CD14-positive monocyte (primary cell): Measurements from ENCODE around the gene CEBPB. TPM values are rescaled to one million over a fixed set of nuclear protein-coding genes. Genes with fewer than 3 reads are reported as not detected.
A peak's percentile ranks its signal among the peaks of the same experiment; 100 is the strongest.

Source experiments
- DNase-seq, 3 donors: peaks; one replicate each; pipeline ENCODE4 v3.0.0-alpha.2; 2011 to 2022
- H2AFZ ChIP-seq: 2 replicates; pipeline ENCODE4 v1.6.0; 2012; ENCODE audit warnings: mild to moderate bottlenecking, low read depth, low read length, inconsistent platforms; ENCODE audit not compliant: insufficient read depth, poor library complexity, severe bottlenecking
- H3K27ac ChIP-seq, 2 donors: 1 replicate in 1 of 2; 2 replicates in 1 of 2; pipeline ENCODE4 v1.5.1; 2012 to 2013; ENCODE audit warnings: low read length in 2 of 2, control low read depth in 1 of 2, inconsistent platforms in 1 of 2, low read depth in 1 of 2, mild to moderate bottlenecking in 1 of 2
- H3K27me3 ChIP-seq, 2 donors: one replicate each; pipeline versions ENCODE4 v1.6.0 to v1.6.1; 2011 to 2013; ENCODE audit warnings: low read length in 2 of 2; ENCODE audit not compliant: control insufficient read depth in 2 of 2, insufficient read depth in 2 of 2
- H3K36me3 ChIP-seq, 2 donors: replicated peaks in 1 of 2; 1 replicate in 1 of 2; 2 replicates in 1 of 2; pipeline versions ENCODE4 v1.5.1 to v1.6.1; 2012 to 2013; ENCODE audit warnings: low read length in 2 of 2, control low read depth in 1 of 2, inconsistent platforms in 1 of 2, mild to moderate bottlenecking in 1 of 2; ENCODE audit not compliant: insufficient read depth in 2 of 2, control insufficient read depth in 1 of 2
- H3K4me1 ChIP-seq, 2 donors: 1 replicate in 1 of 2; 2 replicates in 1 of 2; pipeline versions ENCODE4 v1.5.1 to v1.6.1; 2012 to 2013; ENCODE audit warnings: low read length in 2 of 2, control low read depth in 1 of 2, inconsistent platforms in 1 of 2, mild to moderate bottlenecking in 1 of 2, moderate library complexity in 1 of 2; ENCODE audit not compliant: insufficient read depth in 2 of 2, control insufficient read depth in 1 of 2
- H3K4me2 ChIP-seq: replicated peaks from 2 replicates; pipeline ENCODE3; 2012; ENCODE audit warnings: low read length, moderate library complexity, mild to moderate bottlenecking; ENCODE audit not compliant: poor library complexity, severe bottlenecking; ENCODE audit errors: extremely low read depth
- H3K4me3 ChIP-seq, 3 experiments: fragments of 200-600 bp in 1 of 3; sonication (generic) in 1 of 3; replicated peaks in 1 of 3; 1 replicate in 2 of 3; 2 replicates in 1 of 3; pipeline ENCODE4 v1.5.1; 2011 to 2013; ENCODE audit warnings: low read length in 3 of 3, mild to moderate bottlenecking in 3 of 3, control low read depth in 2 of 3, low read depth in 2 of 3, inconsistent platforms in 1 of 3, moderate library complexity in 1 of 3
- H3K79me2 ChIP-seq: 2 replicates; pipeline ENCODE4 v1.6.0; 2012; ENCODE audit warnings: mild to moderate bottlenecking, control low read depth, inconsistent platforms, low read length, moderate library complexity; ENCODE audit not compliant: insufficient read depth
- H3K9ac ChIP-seq: 2 replicates; pipeline ENCODE4 v1.6.0; 2017; ENCODE audit warnings: low read length, mild to moderate bottlenecking; ENCODE audit not compliant: insufficient read depth, poor library complexity, severe bottlenecking
- H3K9me3 ChIP-seq, 2 donors: replicated peaks in 1 of 2; 1 replicate in 1 of 2; 2 replicates in 1 of 2; pipeline versions ENCODE4 v1.5.1 to v1.6.1; 2012 to 2013; ENCODE audit warnings: low read length in 2 of 2, control low read depth in 1 of 2; ENCODE audit not compliant: control insufficient read depth in 1 of 2, insufficient read depth in 1 of 2
- H4K20me1 ChIP-seq: 2 replicates; pipeline ENCODE4 v1.6.0; 2012; ENCODE audit warnings: mild to moderate bottlenecking, low read length, control low read depth, moderate library complexity; ENCODE audit not compliant: insufficient read depth
- H3K27ac Mint-ChIP-seq, 7 donors: one replicate each; pipeline ENCODE4 v1.8.0; 2020; ENCODE audit warnings: mild to moderate bottlenecking in 7 of 7, mixed read lengths in 7 of 7, moderate library complexity in 6 of 7, inconsistent platforms in 2 of 7
- H3K27me3 Mint-ChIP-seq, 3 donors: one replicate each; pipeline ENCODE4 v1.8.0; 2021 to 2022; ENCODE audit warnings: low read depth in 3 of 3, mild to moderate bottlenecking in 3 of 3, mixed read lengths in 3 of 3, moderate library complexity in 3 of 3, inconsistent platforms in 1 of 3
- H3K36me3 Mint-ChIP-seq, 2 donors: one replicate each; pipeline ENCODE4 v1.8.0; 2020; ENCODE audit warnings: mixed read lengths in 2 of 2, inconsistent platforms in 1 of 2, mild to moderate bottlenecking in 1 of 2
- H3K4me1 Mint-ChIP-seq: one replicate; pipeline ENCODE4 v1.8.0; 2020; ENCODE audit warnings: mild to moderate bottlenecking, mixed read lengths
- H3K4me3 Mint-ChIP-seq, 2 donors: one replicate each; pipeline ENCODE4 v1.8.0; 2020; ENCODE audit warnings: mild to moderate bottlenecking in 2 of 2, mixed read lengths in 2 of 2, moderate library complexity in 1 of 2
- H3K9me3 Mint-ChIP-seq, 7 donors: one replicate each; pipeline ENCODE4 v1.8.0; 2020 to 2022; ENCODE audit warnings: mixed read lengths in 7 of 7, mild to moderate bottlenecking in 6 of 7, moderate library complexity in 6 of 7, inconsistent platforms in 2 of 7
- CTCF ChIP-seq: fragments of 200-600 bp; IDR thresholded peaks from one replicate; pipeline ENCODE4 v1.8.0; 2022; ENCODE audit warnings: antibody characterized with exemption, mild to moderate bottlenecking
- WGBS: methylation state at CpG from one replicate; pipeline ENCODE4 v1.1.5; 2013; ENCODE audit warnings: missing lambda C conversion rate; ENCODE audit not compliant: insufficient coverage; 5-methylcytosine and 5-hydroxymethylcytosine counted together
- intact Hi-C, 2 donors: fragments of 100-400 bp; cut with micrococcal nuclease; formaldehyde crosslinking; loops; one replicate each; pipeline versions ENCODE4 v1.15.0 to v1.15.1; 2023
- polyA plus RNA-seq, 3 donors: library from polyadenylated mRNA; depleted of rRNA in 1 of 3; unstranded in 2 of 3; stranded (reverse) in 1 of 3; fragments of 300-500 nt in 2 of 3; fragments of >200 nt in 1 of 3; fragmentation: Illumina TruSeq in 2 of 3; gene quantifications; 1 replicate in 2 of 3; 2 replicates in 1 of 3; pipeline ENCODE4 v1.2.3, GENCODE V29; 2012 to 2021

CEBPB gene
- polyA plus RNA-seq, 3 donors: 52.4 to 445 (median 80.8) TPM

GRCh38 chr20:50215101-50215690 is 24.6 kb downstream of the CEBPB start:
- DNase-seq: no peak
- Mint-ChIP-seq H3K36me3 (peaks cover 4 to 6% of the 10 kb centered on the region in 2 donors), H3K4me3 (peak overlapping the region in 1 of 2 donors; percentile 49), H3K4me1 (peaks cover 71% of the 10 kb centered on the region), H3K9me3 (peaks cover 4 to 8% (median 6%) of the 10 kb centered on the region in 7 donors), H3K27ac (peak overlapping the region in 4 of 7 donors; percentile 38 to 81 (median 63)), H3K27me3 (peaks cover 0 to 17% (median 1%) of the 10 kb centered on the region in 3 donors)
- H3K27me3 ChIP-seq: no peaks in the 10 kb centered on the region
- peaks cover 0 to 6% of the 10 kb centered on the region in 2 donors for H3K9me3 ChIP-seq
- H3K27ac ChIP-seq: no peak overlapping the region
- H3K9ac ChIP-seq: no peak overlapping the region
- no peaks in the 10 kb centered on the region for H3K36me3 ChIP-seq
- peak overlapping the region; percentile 11 for H3K4me2 ChIP-seq
- intact Hi-C loops: loop anchor here in 1 of 2 donors (2.0 kb wide), 1 partner anchor 14 kb away; no protein-coding TSS in a partner anchor
- WGBS: 18% methylated on average over 5 of the region's 8 CpGs
- TF ChIP-seq CTCF: no peak
- H3K79me2 ChIP-seq: peaks cover 7% of the 10 kb centered on the region
- H3K4me1 ChIP-seq: peaks cover 48 to 54% of the 10 kb centered on the region in 2 donors
- H4K20me1 ChIP-seq: no peaks in the 10 kb centered on the region
- H3K4me3 ChIP-seq: no peak overlapping the region
- H2AFZ ChIP-seq: peak overlapping the region; percentile 27

GRCh38 chr20:50215926-50216325 is 25.3 kb downstream of the CEBPB start:
- intact Hi-C loops: loop anchor here in 1 of 2 donors (2.0 kb wide), 1 partner anchor 15 kb away; no protein-coding TSS in a partner anchor
- Mint-ChIP-seq H3K27ac (peak overlapping the region in 1 of 7 donors; percentile 26), H3K9me3 (peaks cover 4 to 8% (median 6%) of the 10 kb centered on the region in 7 donors), H3K4me1 (peaks cover 77% of the 10 kb centered on the region), H3K36me3 (peaks cover 4 to 6% of the 10 kb centered on the region in 2 donors), H3K27me3 (peaks cover 0 to 17% (median 1%) of the 10 kb centered on the region in 3 donors), H3K4me3 (no peak overlapping the region)
- Histone ChIP-seq H3K4me1 (peaks cover 55 to 61% of the 10 kb centered on the region in 2 donors), H4K20me1 (no peaks in the 10 kb centered on the region), H3K79me2 (peaks cover 7% of the 10 kb centered on the region), H3K27ac (no peak overlapping the region), H3K4me3 (no peak overlapping the region), H3K9ac (no peak overlapping the region), H3K9me3 (peaks cover 0 to 6% of the 10 kb centered on the region in 2 donors), H3K4me2 (no peak overlapping the region), H2AFZ (no peak overlapping the region), H3K27me3 (no peaks in the 10 kb centered on the region), H3K36me3 (no peaks in the 10 kb centered on the region)
- 95% methylated on average over 6 of the region's 9 CpGs for WGBS
- TF ChIP-seq CTCF: no peak
- DNase-seq: no peak
